SHP77 treated with DMSO at 0.1 percent for 48 hours (cell line): ENCODE results near the gene FBXO11.
"Not testable (repeated sequence)": the region's sequence is repeated elsewhere in the genome, so short reads cannot be mapped to it uniquely, and the experiment has no call there.

Experiments
- DNase-seq: peaks from one replicate; lab custom pipeline; 2025; lab: John Stamatoyannopoulos, UW

FBXO11 gene

GRCh38 chr2:47897883-47898731 is 8.2 kb downstream of the FBXO11 start:
- DNase-seq = no peak

DNA sequence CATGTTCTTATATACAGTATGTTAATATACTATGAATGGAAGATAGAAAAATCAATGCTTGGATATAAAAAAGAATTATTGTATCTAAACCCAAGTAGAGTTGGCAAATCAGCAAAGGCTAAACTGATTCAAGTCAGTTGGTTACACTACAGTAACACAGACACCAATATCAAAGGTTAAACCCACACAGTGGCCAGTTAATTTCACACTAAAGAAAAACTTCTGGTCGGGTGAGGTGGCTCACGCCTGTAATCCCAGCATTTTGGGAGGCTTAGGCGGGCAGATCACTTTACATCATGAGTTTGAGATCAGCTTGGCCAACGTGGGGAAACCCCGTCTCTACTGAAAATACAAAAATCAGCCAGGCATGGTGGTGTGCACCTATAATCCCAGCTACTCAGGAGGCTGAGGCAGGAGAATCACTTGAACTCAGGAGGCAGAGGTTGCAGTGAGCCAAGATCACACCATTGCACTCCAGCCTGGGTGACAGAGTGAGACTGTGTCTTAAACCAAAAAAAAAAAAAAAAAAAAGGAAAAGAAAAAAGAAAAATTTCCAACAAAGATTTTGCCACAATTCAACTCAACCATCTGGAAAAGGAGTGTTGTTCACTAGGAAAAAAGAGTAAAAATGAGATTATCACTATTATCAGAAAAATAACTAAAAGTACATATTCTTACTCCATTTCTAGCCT is 9.0 kb downstream of the FBXO11 start:
- not testable (repeated sequence) for DNase-seq

GRCh38 chr2:47896450-47896968 is 9.8 kb downstream of the FBXO11 start:
- no peak for DNase-seq

- DNase-seq = no peak
Measured at GRCh38 chr2:47893771-47894170, 12.5 kb downstream of the FBXO11 start.

DNA sequence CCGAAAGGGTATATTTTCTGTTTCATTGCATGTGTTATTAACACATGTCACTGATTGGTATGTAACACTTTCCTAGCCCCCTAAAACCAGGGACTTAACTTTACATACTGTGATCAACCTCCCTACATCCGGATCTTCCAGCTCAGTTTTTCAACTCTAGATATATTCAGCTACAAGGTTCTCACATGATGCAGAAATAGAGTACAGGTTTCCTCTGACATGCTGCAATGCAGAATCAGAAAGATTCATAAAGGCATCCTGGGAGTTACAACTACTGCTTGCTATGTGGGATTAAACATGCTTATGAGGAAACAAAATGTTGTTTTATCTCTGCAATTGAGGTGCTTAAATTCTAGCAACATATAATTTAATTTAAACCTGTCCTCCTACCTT is 14.0 kb downstream of the FBXO11 start:
- DNase-seq = no peak

DNA sequence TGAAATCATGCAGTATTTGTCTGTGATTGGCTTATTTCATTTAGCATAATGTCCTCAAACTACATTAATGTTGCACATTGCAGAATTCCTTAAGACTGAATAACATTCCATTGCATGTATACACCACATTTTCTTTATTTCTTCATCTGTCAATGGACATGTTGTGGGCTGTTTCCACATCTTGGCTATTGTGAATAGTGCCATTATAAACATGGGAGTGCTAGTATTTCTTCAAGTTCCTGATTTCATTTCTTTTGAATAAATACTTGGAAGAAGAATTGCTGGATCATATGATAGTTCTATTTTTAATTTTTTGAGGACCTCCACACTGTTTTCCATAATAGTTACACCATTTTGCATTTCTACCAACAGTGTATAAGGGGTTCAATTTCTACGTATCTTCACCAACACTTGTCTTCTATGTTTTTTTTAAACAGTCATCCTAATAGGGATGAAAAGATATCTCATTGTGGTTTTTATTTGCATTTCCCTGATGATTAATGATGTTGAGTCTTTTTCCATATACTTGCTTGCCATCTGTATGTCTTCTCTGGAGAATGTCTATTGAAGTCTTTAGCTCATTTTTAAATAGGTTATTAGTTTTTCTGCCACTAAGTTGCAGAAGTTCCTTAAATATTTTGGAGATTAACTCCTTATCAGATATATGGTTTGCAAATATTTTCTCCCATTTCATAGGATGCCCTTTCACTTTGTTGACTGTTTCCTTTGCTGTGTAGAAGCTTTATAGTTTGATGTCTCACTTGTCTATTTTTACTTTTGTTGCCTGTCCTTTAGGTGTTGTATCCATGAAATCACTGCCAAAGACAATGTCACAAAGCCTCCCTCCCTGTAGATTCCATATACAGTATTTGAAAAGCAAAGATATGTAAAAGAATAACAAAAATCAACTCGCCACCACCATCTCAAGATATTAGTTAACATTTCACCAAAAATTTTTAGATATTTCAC is 14.6 kb downstream of the FBXO11 start:
- DNase-seq = no peak

GRCh38 chr2:47890711-47891368 is 15.5 kb downstream of the FBXO11 start:
- no peak for DNase-seq

- no peak for DNase-seq
Measured at GRCh38 chr2:47888581-47889280, 17.6 kb downstream of the FBXO11 start.

DNA sequence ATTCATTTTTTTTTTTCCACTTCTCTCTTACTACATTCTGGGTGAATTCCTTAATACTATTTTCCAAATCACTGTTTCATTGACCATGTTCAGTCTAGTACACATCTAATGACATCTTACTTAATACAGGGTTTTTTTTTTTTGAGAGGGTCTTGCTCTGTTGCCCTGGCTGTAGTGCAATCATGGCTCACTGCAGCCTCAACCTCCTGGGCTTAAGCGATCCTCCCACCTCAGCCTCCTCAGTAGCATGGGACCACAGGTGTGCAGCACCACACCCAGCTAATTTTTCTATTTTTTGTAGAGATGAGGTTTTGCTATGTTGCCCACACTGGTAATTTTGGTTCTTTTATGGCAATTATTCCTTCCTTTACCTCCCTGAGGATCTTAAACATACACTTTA is 29.4 kb downstream of the FBXO11 start:
- no peak for DNase-seq

DNA sequence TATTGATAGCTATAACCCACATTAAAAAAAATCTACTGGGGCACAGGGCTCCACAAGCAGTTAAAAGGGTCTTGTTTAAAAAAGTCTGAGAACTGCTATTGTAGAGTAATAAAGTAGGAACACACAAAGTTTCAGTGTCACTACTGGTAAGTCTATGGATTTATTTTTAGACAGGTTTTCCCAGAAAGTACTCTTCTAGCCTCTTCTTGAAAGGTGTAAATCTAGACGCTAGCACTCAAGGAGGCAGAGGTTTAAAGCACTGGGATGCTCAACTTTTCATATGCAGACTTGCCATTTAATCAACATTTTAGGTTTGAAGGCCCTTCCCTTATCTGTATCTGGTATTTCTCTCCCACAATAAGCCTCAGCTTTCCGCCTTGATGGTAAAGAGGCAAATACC is 33.4 kb downstream of the FBXO11 start:
- DNase-seq = no peak

DNA sequence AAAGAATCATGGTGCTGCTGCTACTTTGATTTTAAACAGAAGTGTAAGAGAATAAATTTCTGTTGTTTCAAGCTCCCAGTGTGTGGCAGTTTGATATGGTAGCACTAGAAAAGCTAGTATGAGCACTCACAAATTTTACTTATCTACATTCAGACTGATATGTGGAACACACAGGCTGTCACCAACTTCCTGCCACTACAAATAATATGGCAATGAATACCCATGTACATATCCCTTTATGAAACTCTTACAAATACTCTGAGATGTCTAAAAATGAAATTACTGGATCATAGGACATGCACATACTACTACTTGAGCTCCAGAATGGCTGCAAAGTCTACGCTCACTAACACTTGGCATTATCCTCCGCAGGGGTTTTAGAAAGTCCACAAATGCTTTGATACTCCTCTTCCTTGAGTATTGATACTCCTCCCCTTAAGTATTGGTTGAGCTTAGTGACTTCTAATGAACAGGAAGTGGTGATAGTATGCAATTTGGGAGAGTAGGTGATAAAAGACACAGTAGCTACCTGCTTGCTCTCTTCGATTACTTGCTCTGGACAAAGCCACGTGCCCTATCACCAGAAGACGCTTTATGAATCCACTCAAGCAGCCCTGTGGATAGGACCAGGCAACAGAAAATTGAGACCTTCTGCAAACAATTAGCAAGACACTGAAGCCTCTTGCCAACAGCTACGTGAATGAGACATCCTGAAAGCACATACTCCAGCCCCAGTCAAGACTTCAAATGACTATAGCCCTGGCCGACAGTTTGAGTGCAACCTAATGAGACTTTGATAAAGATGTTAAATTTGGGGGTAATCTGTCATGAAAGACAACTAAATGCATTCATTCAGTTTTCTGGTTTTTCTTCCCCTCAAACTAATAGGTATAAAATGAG is 35.4 kb downstream of the FBXO11 start:
- DNase-seq = no peak

DNA sequence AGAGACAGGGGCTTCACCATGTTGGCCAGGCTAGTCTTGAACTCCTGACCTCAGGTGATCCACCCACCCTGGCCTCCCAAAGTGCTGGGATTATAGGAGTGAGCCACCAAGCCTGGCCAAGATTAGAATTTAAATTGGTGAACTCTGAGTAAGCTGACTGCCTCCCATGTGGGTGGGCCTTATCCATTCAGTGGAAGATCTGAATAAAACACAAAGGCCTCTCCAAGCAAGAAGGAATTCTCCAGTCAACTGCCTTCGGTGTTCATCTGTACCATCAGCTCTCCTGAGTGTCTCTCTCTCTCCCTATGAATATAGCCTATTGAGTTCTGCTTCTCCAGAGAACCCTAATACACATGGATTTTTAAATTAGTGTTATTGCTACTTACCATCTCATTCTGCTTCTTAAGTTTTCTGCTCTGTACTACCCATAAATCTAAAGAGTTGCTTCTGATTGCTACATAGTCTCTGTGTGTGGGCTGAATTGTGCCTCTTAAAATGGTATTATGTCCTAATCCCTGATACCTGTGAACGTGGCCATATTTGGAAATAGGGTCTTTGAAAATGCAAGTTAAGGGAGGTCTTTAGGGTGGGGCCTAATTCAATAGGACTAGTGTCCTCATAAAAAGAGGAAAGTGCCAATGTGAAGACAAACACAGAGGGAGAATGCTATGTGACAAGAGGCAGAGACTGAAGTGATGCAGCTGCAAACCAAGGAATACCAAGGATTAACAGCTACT is 36.3 kb downstream of the FBXO11 start:
- no peak for DNase-seq

- no peak for DNase-seq
Measured at GRCh38 chr2:47868611-47869352, 37.5 kb downstream of the FBXO11 start.

DNA sequence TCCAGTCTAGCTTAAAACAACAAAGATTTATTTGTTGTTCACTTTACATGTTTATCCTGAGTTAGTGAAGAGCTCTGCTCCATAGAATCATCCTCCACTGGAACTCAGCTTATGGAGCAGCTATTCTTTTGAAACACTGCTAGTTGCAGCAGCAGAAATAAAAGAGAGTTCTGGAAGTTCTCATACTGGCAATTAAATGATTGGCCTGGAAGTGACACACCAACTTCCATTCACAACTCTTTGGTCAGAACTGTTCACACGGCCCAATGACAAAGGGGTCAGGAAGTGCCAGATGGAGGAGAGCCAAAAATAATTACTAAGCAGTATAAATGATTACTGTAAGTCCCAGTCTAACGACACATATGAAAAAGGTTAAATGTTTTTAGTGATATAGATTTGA is 39.1 kb downstream of the FBXO11 start:
- no peak for DNase-seq

- no peak for DNase-seq
Measured at GRCh38 chr2:47864566-47864965, 41.7 kb downstream of the FBXO11 start.

DNA sequence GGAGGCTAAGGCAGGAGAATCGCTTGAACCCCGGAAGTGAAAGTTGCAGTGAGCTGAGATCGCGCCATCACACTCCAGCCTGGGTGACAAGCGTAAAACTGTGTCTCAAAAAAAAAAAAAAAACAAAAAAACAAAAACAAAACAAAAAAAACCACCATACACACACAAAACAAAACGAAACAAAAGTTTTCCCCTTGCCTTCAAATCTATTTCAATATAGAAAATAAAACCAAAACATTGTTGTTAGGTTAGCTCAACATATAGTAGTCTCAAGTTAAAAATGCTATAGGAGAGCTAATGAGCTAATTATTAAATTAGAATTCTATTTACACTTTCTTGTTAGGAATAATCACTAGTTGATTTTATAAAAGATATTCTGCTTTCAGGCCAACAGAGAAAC is 43.3 kb downstream of the FBXO11 start:
- no peak for DNase-seq

GRCh38 chr2:47853067-47853777 is 53.1 kb downstream of the FBXO11 start:
- not testable (repeated sequence) for DNase-seq

DNA sequence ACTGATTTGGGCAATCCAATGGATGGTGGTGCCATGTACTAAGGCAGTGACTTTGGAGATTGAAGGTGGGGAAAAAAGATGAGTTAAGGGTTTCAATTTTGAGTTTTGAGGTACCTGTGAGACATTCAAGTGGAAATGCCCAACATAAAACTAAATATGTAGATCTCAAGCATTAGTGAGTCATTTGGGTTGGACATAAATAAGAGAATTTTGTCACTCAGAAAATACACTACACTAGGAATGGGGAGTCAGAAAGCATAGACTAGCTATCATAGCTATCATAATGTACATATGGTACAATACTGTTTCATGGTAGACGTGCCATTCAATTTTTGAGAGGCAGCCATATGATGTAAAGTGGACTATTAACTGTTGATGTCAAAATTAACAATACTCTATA is 56.1 kb downstream of the FBXO11 start:
- DNase-seq = no peak
